Central memory CD8-positive, alpha-beta T cell (primary cell): ENCODE measurements around the gene BHLHA15.

Experiments used
- ATAC-seq: fragments of 150-1000 bp; cut with Tn5 transposase; replicated peaks from 2 replicates; pipeline ENCODE4 v1.10.0; 2022; ENCODE audit warnings: mild to moderate bottlenecking, moderate FRiP score, moderate number of reproducible peaks; ENCODE audit not compliant: poor library complexity, severe bottlenecking; ENCODE audit errors: extremely low read depth
- DNase-seq, 2 donors: peaks; one replicate each; pipeline ENCODE4 v3.0.0; 2021; ENCODE audit warnings: low spot score in 2 of 2
- H3K27ac Mint-ChIP-seq: one replicate; pipeline ENCODE4 v1.8.0; 2022; ENCODE audit warnings: low read depth, mild to moderate bottlenecking, moderate library complexity, mixed read lengths
- H3K27me3 Mint-ChIP-seq: one replicate; pipeline ENCODE4 v1.8.0; 2022; ENCODE audit warnings: mixed read lengths
- H3K36me3 Mint-ChIP-seq: one replicate; pipeline ENCODE4 v1.8.0; 2022; ENCODE audit warnings: mild to moderate bottlenecking, moderate library complexity, mixed read lengths; ENCODE audit not compliant: insufficient read depth
- H3K4me1 Mint-ChIP-seq: one replicate; pipeline ENCODE4 v1.8.0; 2022; ENCODE audit warnings: mixed read lengths
- H3K4me3 Mint-ChIP-seq: one replicate; pipeline ENCODE4 v1.8.0; 2022; ENCODE audit warnings: mild to moderate bottlenecking, moderate library complexity, mixed read lengths
- H3K9me3 Mint-ChIP-seq: one replicate; pipeline ENCODE4 v1.8.0; 2022; ENCODE audit warnings: mixed read lengths

BHLHA15 gene

GRCh38 chr7:98174334-98175259 lies 36.6 kb upstream of the BHLHA15 start:
- DNase-seq, result no peak
- Mint-ChIP-seq H3K9me3 (no peaks in the 10 kb centered on the region), H3K4me3 (no peak overlapping the region), H3K27ac (no peak overlapping the region), H3K27me3 (no peaks in the 10 kb centered on the region), H3K36me3 (peaks cover 21% of the 10 kb centered on the region), H3K4me1 (no peaks in the 10 kb centered on the region)
- ATAC-seq, result no peak

GRCh38 chr7:98175260-98175940 lies 35.8 kb upstream of the BHLHA15 start:
- Mint-ChIP-seq H3K4me3 (no peak overlapping the region), H3K36me3 (peaks cover 21% of the 10 kb centered on the region), H3K4me1 (no peaks in the 10 kb centered on the region), H3K27ac (no peak overlapping the region), H3K27me3 (no peaks in the 10 kb centered on the region), H3K9me3 (no peaks in the 10 kb centered on the region)
- DNase-seq (no peak), ATAC-seq (no peak)

DNA sequence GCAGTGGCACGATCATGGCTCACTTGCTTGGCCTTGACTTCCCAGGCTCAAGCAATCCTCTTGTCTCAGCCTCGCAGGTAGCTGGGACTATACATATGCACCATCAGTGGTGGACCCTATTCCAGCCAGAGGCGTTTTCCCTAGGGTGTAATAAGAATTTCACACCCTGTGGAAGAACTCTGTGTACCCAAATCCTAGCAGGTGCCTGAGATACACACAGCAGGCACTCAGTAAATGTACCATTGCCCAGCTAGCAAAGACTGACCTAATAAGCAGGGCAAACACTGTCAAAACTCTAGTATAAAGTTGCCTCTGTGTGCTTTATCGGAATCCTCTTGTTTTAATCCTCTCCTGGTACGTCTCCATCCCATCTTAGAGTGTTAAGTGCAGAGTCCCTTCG lies 33.7 kb upstream of the BHLHA15 start:
- H3K27ac Mint-ChIP-seq, result no peak overlapping the region
- H3K27me3 Mint-ChIP-seq, result no peaks in the 10 kb centered on the region
- ATAC-seq, result no peak
- H3K4me1 Mint-ChIP-seq, result no peaks in the 10 kb centered on the region
- DNase-seq, result no peak
- H3K4me3 Mint-ChIP-seq, result no peak overlapping the region
- H3K36me3 Mint-ChIP-seq, result peaks cover 10% of the 10 kb centered on the region
- H3K9me3 Mint-ChIP-seq, result no peaks in the 10 kb centered on the region

DNA sequence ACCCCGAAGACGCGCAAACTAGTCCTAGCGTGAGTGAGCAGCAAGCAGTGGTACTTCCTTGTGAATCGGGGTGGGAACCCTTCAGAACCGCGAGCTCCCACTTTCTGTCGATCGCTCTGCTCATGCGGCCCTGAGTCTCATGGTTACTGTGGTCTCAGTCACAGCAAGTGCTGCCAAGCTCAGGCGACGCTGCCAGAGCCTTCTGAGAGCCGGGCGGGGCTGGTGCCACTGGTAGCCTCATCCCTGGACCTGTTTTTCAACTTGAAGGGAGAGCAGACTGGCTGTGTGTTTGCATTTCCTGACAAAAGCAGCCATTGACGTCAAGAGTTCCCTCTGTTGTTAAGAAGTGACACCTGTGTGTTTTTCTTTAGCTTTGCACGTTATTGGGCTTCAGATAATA lies 32.9 kb upstream of the BHLHA15 start:
- H3K36me3 Mint-ChIP-seq, result peaks cover 6% of the 10 kb centered on the region
- no peak for ATAC-seq
- no peaks in the 10 kb centered on the region for H3K9me3 Mint-ChIP-seq
- no peak overlapping the region for H3K4me3 Mint-ChIP-seq
- no peak overlapping the region for H3K27ac Mint-ChIP-seq
- no peaks in the 10 kb centered on the region for H3K27me3 Mint-ChIP-seq
- H3K4me1 Mint-ChIP-seq, result no peaks in the 10 kb centered on the region
- DNase-seq, result no peak

DNA sequence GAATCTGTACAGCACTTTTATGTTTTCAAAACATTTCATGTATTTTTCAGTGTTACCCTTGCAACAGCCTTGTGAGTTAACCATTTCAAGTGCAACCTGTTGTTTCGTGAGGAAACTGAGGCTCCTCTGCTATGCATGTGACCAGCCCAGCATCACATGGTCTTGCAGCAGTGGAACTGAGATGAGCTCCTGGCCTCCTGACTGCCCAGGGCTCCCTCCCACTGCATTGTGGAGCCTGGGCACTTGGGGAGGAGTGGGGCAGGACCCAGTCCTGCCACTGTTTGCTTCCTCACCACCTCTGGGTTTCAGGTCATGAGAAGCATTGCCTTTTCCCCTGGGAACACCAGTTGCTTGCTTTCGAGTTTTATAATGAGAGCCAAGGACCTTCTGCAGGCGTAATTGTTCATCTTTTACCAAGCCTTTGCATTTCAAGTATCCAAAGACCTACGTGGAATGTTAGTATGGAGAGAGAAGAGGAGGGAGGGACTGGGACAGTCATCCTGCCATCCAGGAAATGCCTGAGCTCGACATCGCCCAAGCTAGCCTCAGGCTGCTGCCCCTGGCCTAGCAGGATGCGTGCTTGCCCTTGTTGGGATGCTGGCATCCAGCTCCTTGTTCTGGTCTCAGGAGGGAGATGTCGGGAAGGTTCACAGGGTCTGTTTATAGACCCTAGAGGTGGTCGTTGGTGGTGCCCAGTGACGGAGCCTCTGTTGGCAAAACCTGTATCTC lies 32.3 kb upstream of the BHLHA15 start:
- H3K27me3 Mint-ChIP-seq, result no peaks in the 10 kb centered on the region
- ATAC-seq, result no peak
- no peak overlapping the region for H3K27ac Mint-ChIP-seq

GRCh38 chr7:98180751-98181150 lies 30.5 kb upstream of the BHLHA15 start:
- peak overlapping the region; percentile 84 for H3K27ac Mint-ChIP-seq
- no peaks in the 10 kb centered on the region for H3K4me1 Mint-ChIP-seq
- DNase-seq (no peak), ATAC-seq (no peak)
- H3K36me3 Mint-ChIP-seq, result peaks cover 4% of the 10 kb centered on the region
- no peak overlapping the region for H3K4me3 Mint-ChIP-seq
- H3K9me3 Mint-ChIP-seq, result no peaks in the 10 kb centered on the region
- H3K27me3 Mint-ChIP-seq, result no peaks in the 10 kb centered on the region

More for the DNA sequence above, 32.3 kb upstream of the BHLHA15 start:
- no peaks in the 10 kb centered on the region for H3K9me3 Mint-ChIP-seq
- peaks cover 4% of the 10 kb centered on the region for H3K36me3 Mint-ChIP-seq
- H3K4me3 Mint-ChIP-seq, result no peak overlapping the region
- DNase-seq, result no peak
- no peaks in the 10 kb centered on the region for H3K4me1 Mint-ChIP-seq

- Mint-ChIP-seq H3K27ac (no peak overlapping the region), H3K36me3 (peaks cover 14% of the 10 kb centered on the region), H3K27me3 (no peaks in the 10 kb centered on the region), H3K4me3 (no peak overlapping the region), H3K9me3 (no peaks in the 10 kb centered on the region), H3K4me1 (no peaks in the 10 kb centered on the region)
- no peak for DNase-seq
- ATAC-seq, result no peak
Observed at GRCh38 chr7:98185101-98185500, 26.1 kb upstream of the BHLHA15 start.

- no peak for DNase-seq
- H3K27me3 Mint-ChIP-seq, result no peaks in the 10 kb centered on the region
- ATAC-seq, result no peak
- no peaks in the 10 kb centered on the region for H3K4me1 Mint-ChIP-seq
- no peak overlapping the region for H3K27ac Mint-ChIP-seq
- H3K9me3 Mint-ChIP-seq, result no peaks in the 10 kb centered on the region
- H3K36me3 Mint-ChIP-seq, result peaks cover 17% of the 10 kb centered on the region
- no peak overlapping the region for H3K4me3 Mint-ChIP-seq
Observed at GRCh38 chr7:98186452-98187137, 24.6 kb upstream of the BHLHA15 start.

DNA sequence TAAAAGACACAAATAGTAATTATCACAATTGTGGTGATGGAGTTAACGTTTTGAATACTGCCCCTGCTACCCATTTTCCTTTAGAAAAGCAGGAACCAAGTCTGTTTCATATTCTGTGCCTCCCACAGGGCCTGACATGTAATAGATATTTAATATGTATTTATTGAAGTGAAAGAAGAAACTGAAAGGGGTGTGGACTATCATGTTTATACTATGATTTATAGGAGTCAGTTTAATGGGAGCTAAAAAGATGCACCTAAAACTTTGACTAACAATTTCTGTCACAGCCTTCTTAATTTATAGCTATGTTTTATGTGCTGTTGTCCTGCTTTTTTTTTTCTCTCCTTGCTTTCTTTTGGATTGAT lies 24.1 kb upstream of the BHLHA15 start:
- Mint-ChIP-seq H3K27me3 (no peaks in the 10 kb centered on the region), H3K36me3 (peaks cover 21% of the 10 kb centered on the region), H3K4me1 (no peaks in the 10 kb centered on the region), H3K4me3 (no peak overlapping the region), H3K9me3 (no peaks in the 10 kb centered on the region), H3K27ac (no peak overlapping the region)
- no peak for ATAC-seq
- DNase-seq, result no peak

DNA sequence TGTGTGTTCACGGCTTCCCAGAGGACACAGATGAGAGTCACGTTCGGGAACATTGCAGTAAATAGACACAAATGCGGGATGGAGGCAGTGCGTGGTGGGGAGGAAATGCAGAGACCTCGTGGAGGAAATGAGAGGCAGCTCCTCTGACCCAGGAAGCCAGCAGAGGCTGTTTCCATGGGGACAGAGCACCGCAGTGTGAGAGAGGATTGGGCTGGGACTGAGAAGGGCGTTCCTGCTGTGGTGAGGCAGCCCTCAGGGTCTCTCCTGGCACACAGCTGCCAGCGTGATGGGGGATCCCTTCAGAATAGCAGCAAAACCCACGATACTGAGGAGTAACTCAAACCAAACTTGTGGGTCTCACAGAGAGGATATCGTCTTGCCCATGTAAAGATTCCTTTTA lies 21.7 kb upstream of the BHLHA15 start:
- Mint-ChIP-seq H3K27me3 (no peaks in the 10 kb centered on the region), H3K4me1 (no peaks in the 10 kb centered on the region), H3K9me3 (no peaks in the 10 kb centered on the region), H3K27ac (no peak overlapping the region), H3K4me3 (no peak overlapping the region), H3K36me3 (peaks cover 37% of the 10 kb centered on the region)
- DNase-seq (no peak), ATAC-seq (no peak)

GRCh38 chr7:98191668-98192431 lies 19.4 kb upstream of the BHLHA15 start:
- DNase-seq (no peak), ATAC-seq (no peak)
- Mint-ChIP-seq H3K4me3 (no peak overlapping the region), H3K27ac (no peak overlapping the region), H3K4me1 (no peaks in the 10 kb centered on the region), H3K9me3 (no peaks in the 10 kb centered on the region), H3K27me3 (no peaks in the 10 kb centered on the region), H3K36me3 (peaks cover 39% of the 10 kb centered on the region)
